ENCODE data around the gene TTC27.
"Not testable (repeated sequence)": the region's sequence is repeated elsewhere in the genome, so short reads cannot be mapped to it uniquely, and the experiment has no call there.

Gene TTC27

DNA sequence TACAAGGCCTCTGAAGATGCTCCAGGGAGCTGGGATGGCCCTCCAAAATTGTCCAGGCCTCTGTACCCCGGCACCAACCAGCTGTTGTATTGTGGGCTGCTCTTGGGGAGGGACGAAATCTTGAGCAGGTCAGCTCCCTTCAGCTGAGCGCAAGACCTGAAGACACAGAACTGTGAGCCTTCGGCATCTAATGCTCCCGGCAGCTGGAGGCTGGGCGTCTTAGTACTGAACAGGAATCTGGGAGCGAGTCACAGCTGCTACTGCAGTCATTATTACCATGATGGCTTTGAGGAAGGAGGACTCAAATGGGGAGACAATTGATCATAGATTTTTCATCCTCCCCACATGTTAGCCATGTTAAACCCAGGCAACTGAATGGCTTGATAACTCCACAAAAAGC, 236.0 kb downstream of the TTC27 start:
- H2AK5ac ChIP-seq (ENCODE audit: low read depth, low read length), result no peak overlapping the region
- no peak overlapping the region for H3K4ac ChIP-seq (ENCODE audit: low read length)
- peaks cover 0 to 2% of the 10 kb centered on the region in 2 donors for H3K4me1 ChIP-seq (ENCODE audit: control insufficient read depth in 2 of 2, insufficient read depth in 1 of 2, low read depth in 1 of 2, low read length in 2 of 2)
- no peak overlapping the region for H3K27ac ChIP-seq (replicated peaks; ENCODE audit: low read length)
- no peak overlapping the region for H3K14ac ChIP-seq (ENCODE audit: low read length)
- no peak overlapping the region for H2BK12ac ChIP-seq (ENCODE audit: low read length)
- H3K23ac ChIP-seq (ENCODE audit: low read depth, low read length, poor library complexity), result no peak overlapping the region
- H3K9me3 ChIP-seq (replicated peaks in 1 of 2; ENCODE audit: control insufficient read depth in 2 of 2, insufficient read depth in 1 of 2, low read depth in 1 of 2, low read length in 2 of 2), result no peaks in the 10 kb centered on the region
- no peaks in the 10 kb centered on the region for H3K79me1 ChIP-seq (ENCODE audit: low read depth, low read length)
- no peak overlapping the region for H3K4me2 ChIP-seq (ENCODE audit: insufficient read depth, low read length, poor library complexity, severe bottlenecking)
- H2AFZ ChIP-seq (ENCODE audit: low read length), result peak overlapping the region; percentile 22
- no peak overlapping the region for H3K4me3 ChIP-seq (ENCODE audit: low read length in 2 of 2)
- H4K8ac ChIP-seq (ENCODE audit: low read depth, low read length), result no peak overlapping the region
- H3K27me3 ChIP-seq (ENCODE audit: control insufficient read depth in 3 of 3, insufficient read depth in 3 of 3, low read depth in 1 of 3, low read length in 3 of 3), result no peaks in the 10 kb centered on the region
- H2BK5ac ChIP-seq (ENCODE audit: low read length), result no peak overlapping the region
- no peak overlapping the region for H3K9ac ChIP-seq (ENCODE audit: low read depth, low read length, poor library complexity)
- no peak for DNase-seq (ENCODE audit: low spot score)
- H3K18ac ChIP-seq (ENCODE audit: low read length), result no peak overlapping the region
- no CpG with 5 or more reads among the region's 7 CpGs for WGBS, 2 donors (ENCODE audit: extremely low coverage in 2 of 2, insufficient read length in 2 of 2, insufficient replicate concordance in 1 of 2)
- H4K91ac ChIP-seq (ENCODE audit: low read depth, low read length, poor library complexity), result no peak overlapping the region
- H2BK15ac ChIP-seq (ENCODE audit: low read length), result no peak overlapping the region
- H2BK120ac ChIP-seq (ENCODE audit: low read depth, low read length), result no peak overlapping the region
- H3K36me3 ChIP-seq (replicated peaks in 1 of 2; ENCODE audit: control insufficient read depth in 2 of 2, insufficient read depth in 2 of 2, low read length in 2 of 2), result no peaks in the 10 kb centered on the region

DNA sequence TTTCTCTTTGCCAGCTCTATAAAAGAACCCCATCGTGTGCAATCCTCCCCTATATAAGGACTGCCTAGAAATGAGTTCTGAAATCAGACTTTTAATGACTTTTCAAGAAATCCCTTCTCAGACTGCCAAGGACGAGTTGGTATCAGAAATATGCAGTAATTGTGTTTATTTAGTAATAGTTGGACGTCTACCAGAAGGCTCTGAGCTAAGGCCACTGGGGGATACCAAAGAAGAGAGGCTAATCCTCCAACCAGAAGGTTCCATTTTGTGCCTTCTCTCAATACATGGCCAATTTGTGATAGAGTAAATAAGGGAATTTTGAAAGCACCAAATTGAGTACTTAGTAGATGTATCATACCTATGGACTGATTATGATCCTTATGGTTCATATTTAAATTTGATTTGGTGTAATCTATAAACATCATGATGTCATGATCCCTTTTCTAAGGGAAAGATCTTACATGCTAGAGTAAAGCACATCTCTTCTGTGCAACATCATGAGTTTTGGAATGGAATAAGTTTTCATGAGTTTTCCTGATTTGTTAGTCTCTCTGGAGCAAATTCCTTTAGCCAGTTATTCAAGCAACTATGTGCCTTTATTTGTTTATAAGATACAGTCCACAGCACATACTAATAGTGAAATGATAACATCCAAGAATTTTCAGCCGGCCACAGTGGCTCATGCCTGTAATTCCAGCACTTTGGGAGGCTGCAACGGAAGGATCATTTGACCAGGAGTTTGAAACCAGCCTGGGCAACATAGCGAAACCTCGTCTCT, 236.7 kb downstream of the TTC27 start:
- no peak overlapping the region for H2AFZ ChIP-seq (ENCODE audit: low read length)
- no peaks in the 10 kb centered on the region for H3K27me3 ChIP-seq (ENCODE audit: control insufficient read depth in 3 of 3, insufficient read depth in 3 of 3, low read depth in 1 of 3, low read length in 3 of 3)
- H3K36me3 ChIP-seq (replicated peaks in 1 of 2; ENCODE audit: control insufficient read depth in 2 of 2, insufficient read depth in 2 of 2, low read length in 2 of 2), result no peaks in the 10 kb centered on the region
- no peak overlapping the region for H3K14ac ChIP-seq (ENCODE audit: low read length)
- no peak overlapping the region for H3K4ac ChIP-seq (ENCODE audit: low read length)
- no peak overlapping the region for H3K18ac ChIP-seq (ENCODE audit: low read length)
- H3K4me3 ChIP-seq (ENCODE audit: low read length in 2 of 2), result no peak overlapping the region
- DNase-seq (ENCODE audit: low spot score), result no peak
- no peaks in the 10 kb centered on the region for H3K9me3 ChIP-seq (replicated peaks in 1 of 2; ENCODE audit: control insufficient read depth in 2 of 2, insufficient read depth in 1 of 2, low read depth in 1 of 2, low read length in 2 of 2)
- H3K9ac ChIP-seq (ENCODE audit: low read depth, low read length, poor library complexity), result no peak overlapping the region
- H3K27ac ChIP-seq (replicated peaks; ENCODE audit: low read length), result no peak overlapping the region
- H2BK5ac ChIP-seq (ENCODE audit: low read length), result no peak overlapping the region
- no peaks in the 10 kb centered on the region for H3K79me1 ChIP-seq (ENCODE audit: low read depth, low read length)
- H4K8ac ChIP-seq (ENCODE audit: low read depth, low read length), result no peak overlapping the region
- H2AK5ac ChIP-seq (ENCODE audit: low read depth, low read length), result no peak overlapping the region
- no peak overlapping the region for H3K4me2 ChIP-seq (ENCODE audit: insufficient read depth, low read length, poor library complexity, severe bottlenecking)
- no peak overlapping the region for H2BK12ac ChIP-seq (ENCODE audit: low read length)
- no peak overlapping the region for H2BK15ac ChIP-seq (ENCODE audit: low read length)
- H2BK120ac ChIP-seq (ENCODE audit: low read depth, low read length), result no peak overlapping the region
- H3K4me1 ChIP-seq (ENCODE audit: control insufficient read depth in 2 of 2, insufficient read depth in 1 of 2, low read depth in 1 of 2, low read length in 2 of 2), result peaks cover 0 to 2% of the 10 kb centered on the region in 2 donors
- no peak overlapping the region for H3K23ac ChIP-seq (ENCODE audit: low read depth, low read length, poor library complexity)
- no peak overlapping the region for H4K91ac ChIP-seq (ENCODE audit: low read depth, low read length, poor library complexity)
- no CpG with 5 or more reads among the region's 7 CpGs for WGBS, 2 donors (ENCODE audit: extremely low coverage in 2 of 2, insufficient read length in 2 of 2, insufficient replicate concordance in 1 of 2)

DNA sequence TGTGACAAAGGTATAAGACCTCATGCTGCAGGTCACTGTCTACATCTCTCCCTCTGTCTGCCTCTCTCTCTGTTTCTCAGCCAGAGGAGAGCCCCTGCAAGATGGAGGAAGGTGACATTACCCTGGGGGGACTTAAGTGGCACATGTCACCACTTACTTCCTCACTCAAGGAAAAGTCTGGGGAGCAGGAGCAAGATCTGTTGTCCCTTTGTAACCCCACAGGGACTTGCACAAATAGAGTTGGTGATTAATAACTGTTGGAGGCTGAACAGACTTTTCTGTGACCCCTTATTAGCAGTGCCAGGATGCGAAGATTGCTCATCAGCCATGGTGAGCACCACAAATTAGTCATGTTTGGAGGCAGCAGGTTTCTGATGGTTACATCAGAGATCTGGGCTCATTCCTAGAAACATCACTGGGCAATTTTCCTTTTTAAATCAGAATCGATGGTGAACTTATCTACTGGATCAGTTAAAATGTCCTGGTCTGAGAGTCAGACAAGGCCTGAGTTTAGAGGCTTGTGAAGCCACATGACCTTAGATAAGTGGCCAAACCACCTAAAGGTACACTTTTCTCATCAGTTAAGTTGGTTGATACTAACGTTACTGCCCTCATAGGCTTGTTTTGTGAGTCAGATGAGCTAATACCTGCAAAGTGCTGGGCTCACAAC, 237.7 kb downstream of the TTC27 start:
- H2AK5ac ChIP-seq (ENCODE audit: low read depth, low read length), result no peak overlapping the region
- no peak overlapping the region for H2BK120ac ChIP-seq (ENCODE audit: low read depth, low read length)
- H3K27ac ChIP-seq (replicated peaks; ENCODE audit: low read length), result no peak overlapping the region
- H2BK12ac ChIP-seq (ENCODE audit: low read length), result no peak overlapping the region
- H3K79me1 ChIP-seq (ENCODE audit: low read depth, low read length), result no peaks in the 10 kb centered on the region
- peaks cover 0 to 2% of the 10 kb centered on the region in 2 donors for H3K4me1 ChIP-seq (ENCODE audit: control insufficient read depth in 2 of 2, insufficient read depth in 1 of 2, low read depth in 1 of 2, low read length in 2 of 2)
- no peaks in the 10 kb centered on the region for H3K9me3 ChIP-seq (replicated peaks in 1 of 2; ENCODE audit: control insufficient read depth in 2 of 2, insufficient read depth in 1 of 2, low read depth in 1 of 2, low read length in 2 of 2)
- no CpG with 5 or more reads among the region's 3 CpGs for WGBS, 2 donors (ENCODE audit: extremely low coverage in 2 of 2, insufficient read length in 2 of 2, insufficient replicate concordance in 1 of 2)
- no peaks in the 10 kb centered on the region for H3K27me3 ChIP-seq (ENCODE audit: control insufficient read depth in 3 of 3, insufficient read depth in 3 of 3, low read depth in 1 of 3, low read length in 3 of 3)
- no peak overlapping the region for H3K9ac ChIP-seq (ENCODE audit: low read depth, low read length, poor library complexity)
- no peak overlapping the region for H4K8ac ChIP-seq (ENCODE audit: low read depth, low read length)
- H2AFZ ChIP-seq (ENCODE audit: low read length), result no peak overlapping the region
- H3K4ac ChIP-seq (ENCODE audit: low read length), result no peak overlapping the region
- no peak overlapping the region for H3K4me3 ChIP-seq (ENCODE audit: low read length in 2 of 2)
- no peak for DNase-seq (ENCODE audit: low spot score)
- H3K4me2 ChIP-seq (ENCODE audit: insufficient read depth, low read length, poor library complexity, severe bottlenecking), result no peak overlapping the region
- H4K91ac ChIP-seq (ENCODE audit: low read depth, low read length, poor library complexity), result no peak overlapping the region
- H2BK15ac ChIP-seq (ENCODE audit: low read length), result no peak overlapping the region
- no peak overlapping the region for H3K18ac ChIP-seq (ENCODE audit: low read length)
- H2BK5ac ChIP-seq (ENCODE audit: low read length), result no peak overlapping the region
- no peak overlapping the region for H3K14ac ChIP-seq (ENCODE audit: low read length)
- H3K36me3 ChIP-seq (replicated peaks in 1 of 2; ENCODE audit: control insufficient read depth in 2 of 2, insufficient read depth in 2 of 2, low read length in 2 of 2), result no peaks in the 10 kb centered on the region
- no peak overlapping the region for H3K23ac ChIP-seq (ENCODE audit: low read depth, low read length, poor library complexity)

DNA sequence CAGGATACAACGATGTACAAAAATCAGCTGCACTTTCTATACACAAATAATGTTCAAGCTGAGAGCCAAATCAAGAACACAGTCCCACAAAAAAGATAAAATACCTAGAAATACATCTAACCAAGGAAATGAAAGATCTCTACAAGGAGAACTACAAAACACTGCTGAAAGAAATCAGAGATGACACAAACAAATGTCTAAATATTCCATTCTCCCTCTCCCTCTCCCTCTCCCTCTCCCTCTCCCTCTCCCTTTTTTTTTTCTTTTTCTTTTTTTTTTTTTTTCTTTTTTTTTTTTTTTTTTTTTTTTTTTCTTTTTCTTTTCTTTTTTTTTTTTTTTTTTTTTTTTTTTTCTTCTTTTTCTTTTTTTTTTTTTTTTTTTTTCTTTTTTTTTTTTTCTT, 238.6 kb downstream of the TTC27 start:
- H3K4ac ChIP-seq (ENCODE audit: low read length); H2BK120ac ChIP-seq (ENCODE audit: low read depth, low read length); H3K4me2 ChIP-seq (ENCODE audit: insufficient read depth, low read length, poor library complexity, severe bottlenecking); H3K4me3 ChIP-seq (ENCODE audit: low read length in 2 of 2); H2BK12ac ChIP-seq (ENCODE audit: low read length); DNase-seq (ENCODE audit: low spot score); H3K9ac ChIP-seq (ENCODE audit: low read depth, low read length, poor library complexity); H3K18ac ChIP-seq (ENCODE audit: low read length); H2AK5ac ChIP-seq (ENCODE audit: low read depth, low read length); H3K23ac ChIP-seq (ENCODE audit: low read depth, low read length, poor library complexity); H2AFZ ChIP-seq (ENCODE audit: low read length); H3K4me1 ChIP-seq (ENCODE audit: control insufficient read depth in 2 of 2, insufficient read depth in 1 of 2, low read depth in 1 of 2, low read length in 2 of 2); H3K79me1 ChIP-seq (ENCODE audit: low read depth, low read length); H4K8ac ChIP-seq (ENCODE audit: low read depth, low read length); H3K14ac ChIP-seq (ENCODE audit: low read length); H3K27ac ChIP-seq (replicated peaks; ENCODE audit: low read length); H3K9me3 ChIP-seq (replicated peaks in 1 of 2; ENCODE audit: control insufficient read depth in 2 of 2, insufficient read depth in 1 of 2, low read depth in 1 of 2, low read length in 2 of 2); H2BK5ac ChIP-seq (ENCODE audit: low read length); H4K91ac ChIP-seq (ENCODE audit: low read depth, low read length, poor library complexity); H3K27me3 ChIP-seq (ENCODE audit: control insufficient read depth in 3 of 3, insufficient read depth in 3 of 3, low read depth in 1 of 3, low read length in 3 of 3); H2BK15ac ChIP-seq (ENCODE audit: low read length); H3K36me3 ChIP-seq (replicated peaks in 1 of 2; ENCODE audit: control insufficient read depth in 2 of 2, insufficient read depth in 2 of 2, low read length in 2 of 2): not testable (repeated sequence)
- no CpG with 5 or more reads among the region's 1 CpG for WGBS, 2 donors (ENCODE audit: extremely low coverage in 2 of 2, insufficient read length in 2 of 2, insufficient replicate concordance in 1 of 2)
